Measurements from ENCODE around the gene PTPRJ. TPM values are rescaled to one million over a fixed set of nuclear protein-coding genes. Genes with fewer than 3 reads are reported as not detected.

PTPRJ gene
- total RNA-seq, 2 donors from 2014 or later = 26.5 to 37.4 TPM

- no peak overlapping the region for H3K27ac Mint-ChIP-seq
- Histone ChIP-seq H3K4me3 (ENCODE audit: low read length) (no peak overlapping the region), H3K27ac (ENCODE audit: low read depth, low read length) (no peak overlapping the region), H3K9me3 (ENCODE audit: control insufficient read depth, low read length) (peaks cover 7% of the 10 kb centered on the region), H3K27me3 (ENCODE audit: control insufficient read depth, insufficient read depth, low read length, poor library complexity, severe bottlenecking) (no peaks in the 10 kb centered on the region), H3K9ac (ENCODE audit: extremely low read depth, low read length, poor library complexity, severe bottlenecking) (no peak overlapping the region), H3K4me1 (ENCODE audit: control insufficient read depth, insufficient read depth, low read length) (no peaks in the 10 kb centered on the region), H3K36me3 (ENCODE audit: control insufficient read depth, insufficient read depth, low read length) (no peaks in the 10 kb centered on the region)
- peaks cover 13% of the 10 kb centered on the region for H3K4me1 Mint-ChIP-seq
- H3K9me3 Mint-ChIP-seq = peaks cover 7% of the 10 kb centered on the region
- H3K4me3 Mint-ChIP-seq = no peak overlapping the region
- peaks cover 5% of the 10 kb centered on the region for H3K36me3 Mint-ChIP-seq (ENCODE audit: low read depth)
- no peaks in the 10 kb centered on the region for H3K27me3 Mint-ChIP-seq (ENCODE audit: insufficient read depth)
- 91% methylated on average over 4 of the region's 4 CpGs; no CpG with 5 or more reads in 1 of the 2 experiments for WGBS, 2 experiments (ENCODE audit: insufficient coverage in 1 of 2, insufficient read length in 1 of 2)
- no peak for DNase-seq
- no peak for TF ChIP-seq CTCF (conservative IDR thresholded peaks at IDR 0.05)
Observed at GRCh38 chr11:48085688-48086087, 105.3 kb downstream of the PTPRJ start.

GRCh38 chr11:48087422-48087821, 107.1 kb downstream of the PTPRJ start:
- no peak for TF ChIP-seq CTCF (conservative IDR thresholded peaks at IDR 0.05)
- H3K27me3 Mint-ChIP-seq (ENCODE audit: insufficient read depth) = no peaks in the 10 kb centered on the region
- H3K4me3 Mint-ChIP-seq = no peak overlapping the region
- 96 to 100% methylated on average over 1 to 2 of the region's 2 CpGs for WGBS, 2 experiments (ENCODE audit: insufficient coverage in 1 of 2, insufficient read length in 1 of 2)
- no peak overlapping the region for H3K27ac Mint-ChIP-seq
- no peaks in the 10 kb centered on the region for H3K36me3 ChIP-seq (ENCODE audit: control insufficient read depth, insufficient read depth, low read length)
- peaks cover 7% of the 10 kb centered on the region for H3K9me3 ChIP-seq (ENCODE audit: control insufficient read depth, low read length)
- H3K9ac ChIP-seq (ENCODE audit: extremely low read depth, low read length, poor library complexity, severe bottlenecking) = no peak overlapping the region
- H3K4me1 Mint-ChIP-seq = peaks cover 16% of the 10 kb centered on the region
- H3K36me3 Mint-ChIP-seq (ENCODE audit: low read depth) = peaks cover 5% of the 10 kb centered on the region
- H3K27ac ChIP-seq (ENCODE audit: low read depth, low read length) = no peak overlapping the region
- H3K4me3 ChIP-seq (ENCODE audit: low read length) = no peak overlapping the region
- H3K4me1 ChIP-seq (ENCODE audit: control insufficient read depth, insufficient read depth, low read length) = peaks cover 5% of the 10 kb centered on the region
- H3K9me3 Mint-ChIP-seq = peaks cover 7% of the 10 kb centered on the region
- H3K27me3 ChIP-seq (ENCODE audit: control insufficient read depth, insufficient read depth, low read length, poor library complexity, severe bottlenecking) = no peaks in the 10 kb centered on the region
- DNase-seq = no peak

GRCh38 chr11:48087974-48088681, 107.8 kb downstream of the PTPRJ start:
- Mint-ChIP-seq H3K36me3 (ENCODE audit: low read depth) (peaks cover 5% of the 10 kb centered on the region), H3K4me3 (no peak overlapping the region), H3K9me3 (peaks cover 7% of the 10 kb centered on the region), H3K27ac (no peak overlapping the region), H3K4me1 (peaks cover 16% of the 10 kb centered on the region), H3K27me3 (ENCODE audit: insufficient read depth) (no peaks in the 10 kb centered on the region)
- Histone ChIP-seq H3K36me3 (ENCODE audit: control insufficient read depth, insufficient read depth, low read length) (no peaks in the 10 kb centered on the region), H3K4me3 (ENCODE audit: low read length) (no peak overlapping the region), H3K9me3 (ENCODE audit: control insufficient read depth, low read length) (peaks cover 7% of the 10 kb centered on the region), H3K27ac (ENCODE audit: low read depth, low read length) (no peak overlapping the region), H3K4me1 (ENCODE audit: control insufficient read depth, insufficient read depth, low read length) (peaks cover 5% of the 10 kb centered on the region), H3K9ac (ENCODE audit: extremely low read depth, low read length, poor library complexity, severe bottlenecking) (no peak overlapping the region), H3K27me3 (ENCODE audit: control insufficient read depth, insufficient read depth, low read length, poor library complexity, severe bottlenecking) (no peaks in the 10 kb centered on the region)
- no peak for TF ChIP-seq CTCF (conservative IDR thresholded peaks at IDR 0.05)
- 81 to 97% methylated on average over 5 to 6 of the region's 6 CpGs for WGBS, 2 experiments (ENCODE audit: insufficient coverage in 1 of 2, insufficient read length in 1 of 2)
- DNase-seq = peak; percentile 36

Measured in endodermal cell (in vitro differentiated cells).